H9 (cell line): ENCODE results near the gene SYNE4. TPM values are rescaled to one million over a fixed set of nuclear protein-coding genes. Genes with fewer than 3 reads are reported as not detected.

ENCODE experiments used
- DNase-seq: peaks from one replicate; pipeline ENCODE4 v3.0.0-alpha.2; 2017
- H2AFZ ChIP-seq: one replicate; pipeline ENCODE4 v1.6.1; 2013; ENCODE audit warnings: mild to moderate bottlenecking, low read length, control low read depth, moderate library complexity
- H2AK5ac ChIP-seq: 2 replicates; pipeline ENCODE4 v1.6.1; 2013; ENCODE audit warnings: low read length, control low read depth, mixed read lengths; ENCODE audit not compliant: insufficient read length
- H2BK120ac ChIP-seq: one replicate; pipeline ENCODE4 v1.6.1; 2013; ENCODE audit warnings: low read depth, mild to moderate bottlenecking, low read length, control low read depth, inconsistent platforms; ENCODE audit not compliant: poor library complexity, severe bottlenecking
- H2BK12ac ChIP-seq: 2 replicates; pipeline ENCODE4 v1.6.1; 2013; ENCODE audit warnings: low read length, control low read depth, mixed read lengths, low read depth; ENCODE audit not compliant: insufficient read length
- H2BK15ac ChIP-seq: 2 replicates; pipeline ENCODE4 v1.6.1; 2013; ENCODE audit warnings: low read depth, low read length, control low read depth
- H2BK20ac ChIP-seq: one replicate; pipeline ENCODE4 v1.6.1; 2013; ENCODE audit warnings: low read depth, mild to moderate bottlenecking, low read length, control low read depth, inconsistent platforms; ENCODE audit not compliant: poor library complexity, severe bottlenecking
- H2BK5ac ChIP-seq: 2 replicates; pipeline ENCODE4 v1.6.1; 2013; ENCODE audit warnings: low read length, control low read depth, mixed read lengths; ENCODE audit not compliant: insufficient read length
- H3K14ac ChIP-seq: 2 replicates; pipeline ENCODE4 v1.6.1; 2013; ENCODE audit warnings: low read length, control low read depth; ENCODE audit not compliant: insufficient read depth
- H3K18ac ChIP-seq: 2 replicates; pipeline ENCODE4 v1.6.1; 2013; ENCODE audit warnings: low read depth, mild to moderate bottlenecking, mixed read lengths, low read length, control low read depth; ENCODE audit not compliant: insufficient read length
- H3K23ac ChIP-seq: 2 replicates; pipeline ENCODE4 v1.6.1; 2013; ENCODE audit warnings: low read length, control low read depth, mixed read lengths, low read depth; ENCODE audit not compliant: insufficient read length
- H3K23me2 ChIP-seq: 2 replicates; pipeline ENCODE4 v1.6.1; 2013; ENCODE audit warnings: low read depth, mild to moderate bottlenecking, mixed read lengths, low read length, control low read depth; ENCODE audit not compliant: insufficient read length, poor library complexity, severe bottlenecking
- H3K27ac ChIP-seq: 2 replicates; pipeline ENCODE4 v1.5.1; 2013; ENCODE audit warnings: low read length, control low read depth, mixed read lengths, low read depth; ENCODE audit not compliant: insufficient read length
- H3K27me3 ChIP-seq: 2 replicates; pipeline ENCODE4 v1.6.1; 2013; ENCODE audit warnings: low read length, control low read depth, inconsistent platforms; ENCODE audit not compliant: insufficient read depth
- H3K4ac ChIP-seq: 2 replicates; pipeline ENCODE4 v1.6.1; 2013; ENCODE audit warnings: low read depth, mild to moderate bottlenecking, control low read depth, inconsistent platforms, low read length, moderate library complexity
- H3K4me1 ChIP-seq: 2 replicates; pipeline ENCODE4 v1.6.1; 2013; ENCODE audit warnings: low read length, control low read depth, inconsistent platforms; ENCODE audit not compliant: insufficient read depth
- H3K4me2 ChIP-seq: 2 replicates; pipeline ENCODE4 v1.6.1; 2013; ENCODE audit warnings: low read length, control low read depth, mixed read lengths; ENCODE audit not compliant: insufficient read length, insufficient read depth
- H3K56ac ChIP-seq: 2 replicates; pipeline ENCODE4 v1.6.1; 2013; ENCODE audit warnings: low read depth, mild to moderate bottlenecking, mixed read lengths, low read length, control low read depth; ENCODE audit not compliant: insufficient read length
- H3K79me1 ChIP-seq: 2 replicates; pipeline ENCODE4 v1.6.1; 2013; ENCODE audit warnings: low read depth, mild to moderate bottlenecking, moderate library complexity, low read length, control low read depth, inconsistent platforms; ENCODE audit not compliant: insufficient read depth, poor library complexity, severe bottlenecking
- H3K79me2 ChIP-seq: 2 replicates; pipeline ENCODE4 v1.6.1; 2013; ENCODE audit warnings: low read length, control low read depth, inconsistent platforms; ENCODE audit not compliant: insufficient read depth
- H3K9ac ChIP-seq: 2 replicates; pipeline ENCODE4 v1.6.1; 2013; ENCODE audit warnings: low read length, control low read depth, mixed read lengths; ENCODE audit not compliant: insufficient read length; ENCODE audit errors: extremely low read depth
- H3K9me3 ChIP-seq: one replicate; pipeline ENCODE4 v1.6.1; 2013; ENCODE audit warnings: low read depth, low read length, inconsistent platforms; ENCODE audit not compliant: control insufficient read depth
- H3T11ph ChIP-seq: one replicate; pipeline ENCODE4 v1.6.1; 2013; ENCODE audit warnings: mild to moderate bottlenecking, low read length, control low read depth, inconsistent platforms
- H4K20me1 ChIP-seq: one replicate; pipeline ENCODE4 v1.6.1; 2013; ENCODE audit not compliant: control insufficient read depth, insufficient read length, insufficient read depth
- H4K5ac ChIP-seq: 2 replicates; pipeline ENCODE4 v1.6.1; 2013; ENCODE audit warnings: low read depth, mild to moderate bottlenecking, mixed read lengths, low read length, control low read depth; ENCODE audit not compliant: insufficient read length
- H4K8ac ChIP-seq: replicated peaks from 2 replicates; pipeline ENCODE4 v1.6.1; 2013; ENCODE audit warnings: low read length, control low read depth, mixed read lengths, low read depth; ENCODE audit not compliant: insufficient read length
- H4K91ac ChIP-seq: 2 replicates; pipeline ENCODE4 v1.6.1; 2013; ENCODE audit warnings: low read depth, mild to moderate bottlenecking, moderate library complexity, mixed read lengths, low read length, control low read depth; ENCODE audit not compliant: insufficient read length
- H3K27ac Mint-ChIP-seq, 3 experiments: 2 replicates in 2 of 3; 3 replicates in 1 of 3; pipeline ENCODE4 v1.8.0; 2020 to 2021; ENCODE audit warnings: mixed read lengths in 3 of 3, mild to moderate bottlenecking in 1 of 3, moderate library complexity in 1 of 3
- H3K27me3 Mint-ChIP-seq: 2 replicates; pipeline ENCODE4 v1.8.0; 2021; ENCODE audit warnings: low read depth, mild to moderate bottlenecking, moderate library complexity, mixed read lengths
- H3K36me3 Mint-ChIP-seq, 3 experiments: 2 replicates in 2 of 3; 3 replicates in 1 of 3; pipeline ENCODE4 v1.8.0; 2020 to 2021; ENCODE audit warnings: low read depth in 3 of 3, mixed read lengths in 3 of 3; ENCODE audit not compliant: insufficient read depth in 1 of 3
- H3K4me1 Mint-ChIP-seq, 2 experiments: 2 replicates each; pipeline ENCODE4 v1.8.0; 2020; ENCODE audit warnings: mixed read lengths in 2 of 2
- H3K4me3 Mint-ChIP-seq, 2 experiments: 2 replicates in 1 of 2; 3 replicates in 1 of 2; pipeline ENCODE4 v1.8.0; 2020 to 2021; ENCODE audit warnings: mild to moderate bottlenecking in 2 of 2, mixed read lengths in 2 of 2, moderate library complexity in 1 of 2
- H3K9me3 Mint-ChIP-seq, 2 experiments: 2 replicates in 1 of 2; 3 replicates in 1 of 2; pipeline ENCODE4 v1.8.0; 2020; ENCODE audit warnings: mild to moderate bottlenecking in 2 of 2, mixed read lengths in 2 of 2, moderate library complexity in 1 of 2
- WGBS: extraction: QIAGEN DNeasy Blood & Tissue Kit; methylation state at CpG from one replicate; pipeline ENCODE4 v1.1.7; 2013; ENCODE audit warnings: missing lambda C conversion rate, low lambda C conversion rate, mixed read lengths; ENCODE audit not compliant: insufficient read length; ENCODE audit errors: extremely low coverage; 5-methylcytosine and 5-hydroxymethylcytosine counted together
- total RNA-seq: library from RNA; stranded (reverse); gene quantifications from 2 replicates; pipeline ENCODE4 v1.2.1, GENCODE V29; 2021
- TF ChIP-seq, protein P1 (sequence below): fragments of 200-600 bp; sonication (generic); conservative IDR thresholded peaks from 3 replicates; pipeline ENCODE4 v1.8.0; 2021; ENCODE audit warnings: antibody characterized with exemption, mild to moderate bottlenecking

SYNE4 gene
- total RNA-seq, 1 experiment from 2014 or later: 19.2 TPM

DNA sequence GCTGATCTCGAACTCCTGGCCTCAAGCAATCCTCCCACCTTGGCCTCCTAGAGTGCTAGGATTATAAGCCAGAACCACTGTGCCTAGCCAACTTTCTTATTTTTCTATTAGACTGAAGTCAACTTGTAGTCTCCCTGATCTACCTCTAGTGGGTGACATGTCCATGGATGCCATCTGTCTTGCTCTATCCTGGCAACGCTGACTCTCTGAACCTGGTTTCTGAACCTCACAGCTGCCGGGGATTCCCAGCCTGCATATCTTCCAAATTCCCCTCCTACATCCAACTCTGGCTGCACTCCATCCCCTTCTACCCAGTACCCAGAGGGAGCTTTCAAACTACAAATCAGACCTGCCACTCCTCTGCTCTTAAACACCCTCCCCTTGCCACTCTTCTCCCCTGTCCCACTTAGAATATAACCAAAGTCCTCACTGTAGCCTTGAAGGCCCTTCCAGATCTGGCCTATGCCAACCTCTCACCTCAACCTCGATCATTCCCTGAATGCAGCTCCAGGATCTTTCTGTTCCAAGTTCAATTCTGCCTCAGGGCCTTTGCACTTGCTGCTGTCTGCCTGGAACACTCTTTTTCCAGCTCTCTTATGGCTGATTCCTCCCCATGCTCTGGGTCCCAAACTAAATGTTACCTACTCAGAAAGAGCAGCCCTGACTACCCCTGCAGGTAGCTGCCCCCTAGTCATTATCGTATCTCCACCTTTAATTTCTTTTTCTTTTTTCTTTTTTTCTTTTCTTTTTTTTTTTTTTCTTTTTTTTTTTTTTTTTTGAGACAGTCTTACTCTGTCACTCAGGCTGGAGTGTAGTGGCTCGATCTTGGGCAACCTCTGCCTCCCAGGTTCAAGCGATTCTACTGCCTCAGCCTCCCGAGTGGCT lies 21.9 kb upstream of the SYNE4 start:
- no peaks in the 10 kb centered on the region; a peak in 2 of 5 replicates for H3K9me3 Mint-ChIP-seq
- Histone ChIP-seq H3K23ac (no peak overlapping the region), H3K79me1 (no peaks in the 10 kb centered on the region), H3K9ac (no peak overlapping the region), H3K79me2 (no peaks in the 10 kb centered on the region), H3K4me1 (no peaks in the 10 kb centered on the region; the same call in 1 of the 2 replicates), H3K9me3 (no peaks in the 10 kb centered on the region), H2BK12ac (no peak overlapping the region), H4K5ac (no peak overlapping the region), H4K20me1 (no peaks in the 10 kb centered on the region), H3K23me2 (peaks cover 12% of the 10 kb centered on the region), H4K8ac (no peak overlapping the region), H3K4ac (no peak overlapping the region), H2AK5ac (no peak overlapping the region), H2BK20ac (no peak overlapping the region), H3K4me2 (no peak overlapping the region), H3K18ac (no peak overlapping the region), H4K91ac (no peak overlapping the region), H2AFZ (no peak overlapping the region), H3K27me3 (no peaks in the 10 kb centered on the region), H3K56ac (no peak overlapping the region), H3T11ph (no peak overlapping the region), H2BK15ac (no peak overlapping the region), H2BK5ac (no peak overlapping the region), H2BK120ac (no peak overlapping the region), H3K27ac (no peak overlapping the region), H3K14ac (no peak overlapping the region)
- WGBS: no CpG with 5 or more reads among the region's 8 CpGs
- no peak overlapping the region for H3K4me3 Mint-ChIP-seq
- TF ChIP-seq, protein P1, sequence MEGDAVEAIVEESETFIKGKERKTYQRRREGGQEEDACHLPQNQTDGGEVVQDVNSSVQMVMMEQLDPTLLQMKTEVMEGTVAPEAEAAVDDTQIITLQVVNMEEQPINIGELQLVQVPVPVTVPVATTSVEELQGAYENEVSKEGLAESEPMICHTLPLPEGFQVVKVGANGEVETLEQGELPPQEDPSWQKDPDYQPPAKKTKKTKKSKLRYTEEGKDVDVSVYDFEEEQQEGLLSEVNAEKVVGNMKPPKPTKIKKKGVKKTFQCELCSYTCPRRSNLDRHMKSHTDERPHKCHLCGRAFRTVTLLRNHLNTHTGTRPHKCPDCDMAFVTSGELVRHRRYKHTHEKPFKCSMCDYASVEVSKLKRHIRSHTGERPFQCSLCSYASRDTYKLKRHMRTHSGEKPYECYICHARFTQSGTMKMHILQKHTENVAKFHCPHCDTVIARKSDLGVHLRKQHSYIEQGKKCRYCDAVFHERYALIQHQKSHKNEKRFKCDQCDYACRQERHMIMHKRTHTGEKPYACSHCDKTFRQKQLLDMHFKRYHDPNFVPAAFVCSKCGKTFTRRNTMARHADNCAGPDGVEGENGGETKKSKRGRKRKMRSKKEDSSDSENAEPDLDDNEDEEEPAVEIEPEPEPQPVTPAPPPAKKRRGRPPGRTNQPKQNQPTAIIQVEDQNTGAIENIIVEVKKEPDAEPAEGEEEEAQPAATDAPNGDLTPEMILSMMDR: no peak
- H3K4me1 Mint-ChIP-seq: peaks cover 4 to 7% of the 10 kb centered on the region in 2 experiments; a peak in 3 of 4 replicates
- no peak overlapping the region; a peak in 2 of 7 replicates for H3K27ac Mint-ChIP-seq
- peaks cover 12% of the 10 kb centered on the region for H3K27me3 Mint-ChIP-seq
- no peak for DNase-seq
- peaks cover 2 to 24% (median 22%) of the 10 kb centered on the region in 3 experiments; a peak in 6 of 7 replicates for H3K36me3 Mint-ChIP-seq
